K562 (cell line): Measurements from ENCODE around the gene CPED1. TPM values are rescaled to one million over a fixed set of nuclear protein-coding genes. Genes with fewer than 3 reads are reported as not detected.

Experiments
- ATAC-seq: fragments of 200-7000 bp; cut with Tn5 transposase; 3 replicates; pipeline ENCODE4 v1.9.1; 2020; ENCODE audit warnings: moderate library complexity
- BruUV-seq: library from RNA; stranded (reverse); fragments of 400-500 nt; replicated peaks from 2 replicates; lab custom pipeline; 2021; lab: Mats Ljungman, UMichigan
- CTCF ChIA-PET: fragments of 300-600 bp; formaldehyde crosslinking; extraction: SDS; loops from one replicate; lab custom pipeline; 2021; ENCODE audit warnings: low intra/inter-chr PET ratio; lab: Yijun Ruan, JAX
- POLR2A ChIA-PET: fragments of 300-600, 350-650 bp; sonication (Branson Sonifier 250); formaldehyde crosslinking; extraction: SDS; loops from one replicate; lab custom pipeline; 2021; ENCODE audit warnings: antibody characterized with exemption, inconsistent platforms; lab: Yijun Ruan, JAX
- DNase-seq, 4 experiments: peaks; one replicate each; pipeline versions ENCODE4 v3.0.0 to v3.0.0-alpha.2; 2011 to 2018; ENCODE audit warnings: low spot score in 3 of 4, mixed read lengths in 3 of 4; ENCODE audit errors: extremely low read depth in 1 of 4
- FAIRE-seq: peaks from 2 replicates; lab custom pipeline; 2011; peaks lifted over from hg19 to GRCh38; lab: Jason Lieb, UNC
- H2AFZ ChIP-seq: 2 replicates; pipeline ENCODE4 v1.6.0; 2011; ENCODE audit warnings: low read depth, low read length, control low read depth, inconsistent platforms
- H3K27ac ChIP-seq: fragments of 200-600 bp; 3 replicates; pipeline ENCODE4 v1.8.0; 2011; ENCODE audit warnings: low read depth, mild to moderate bottlenecking, control low read depth, inconsistent platforms, low read length, moderate library complexity, mixed read lengths; ENCODE audit errors: extremely low read depth
- H3K27me3 ChIP-seq, 2 experiments: fragments of 300-600 bp in 1 of 2; 2 replicates in 1 of 2; 3 replicates in 1 of 2; pipeline versions ENCODE4 v1.6.0 to v1.8.0; 2011; ENCODE audit warnings: inconsistent platforms in 2 of 2, low read length in 2 of 2, mild to moderate bottlenecking in 1 of 2, mixed read lengths in 1 of 2, moderate library complexity in 1 of 2; ENCODE audit not compliant: control insufficient read depth in 2 of 2, insufficient read depth in 2 of 2
- H3K36me3 ChIP-seq: fragments of 300-600 bp; 3 replicates; pipeline ENCODE4 v1.8.0; 2011; ENCODE audit warnings: mild to moderate bottlenecking, low read length, inconsistent platforms; ENCODE audit not compliant: control insufficient read depth, insufficient read depth
- H3K4me1 ChIP-seq, 2 experiments: fragments of 200-600 bp in 1 of 2; replicated peaks in 1 of 2; 2 replicates in 1 of 2; 3 replicates in 1 of 2; pipeline versions ENCODE4 v1.5.1 to v1.8.0; 2011; ENCODE audit warnings: inconsistent platforms in 2 of 2, low read length in 2 of 2, mild to moderate bottlenecking in 1 of 2, mixed read lengths in 1 of 2, moderate library complexity in 1 of 2; ENCODE audit not compliant: control insufficient read depth in 2 of 2, insufficient read depth in 2 of 2
- H3K4me2 ChIP-seq: 2 replicates; pipeline ENCODE4 v1.6.1; 2011; ENCODE audit warnings: low read length, control low read depth, inconsistent platforms, mixed read lengths; ENCODE audit not compliant: insufficient read depth
- H3K4me3 ChIP-seq: fragments of 200-600 bp; sonication (generic), shearing (Covaris generic); 2 replicates; pipeline ENCODE4 v1.5.1; 2016; ENCODE audit warnings: control low read depth, inconsistent platforms
- H3K79me2 ChIP-seq: fragments of 200-600 bp; 3 replicates; pipeline ENCODE4 v1.8.0; 2011; ENCODE audit warnings: low read length, inconsistent platforms; ENCODE audit not compliant: control insufficient read depth, insufficient read depth
- H3K9ac ChIP-seq, 2 experiments: 2 replicates each; pipeline versions ENCODE4 v1.6.0 to v1.6.1; 2011; ENCODE audit warnings: low read depth in 2 of 2, low read length in 2 of 2, control low read depth in 1 of 2, inconsistent platforms in 1 of 2, mild to moderate bottlenecking in 1 of 2, mixed read lengths in 1 of 2; ENCODE audit not compliant: insufficient read depth in 1 of 2
- H3K9me1 ChIP-seq: one replicate; pipeline ENCODE4 v1.6.0; 2011; ENCODE audit warnings: inconsistent platforms, mild to moderate bottlenecking, low read length, moderate library complexity; ENCODE audit not compliant: control insufficient read depth, insufficient read depth
- H3K9me3 ChIP-seq: replicated peaks from 2 replicates; pipeline ENCODE4 v1.5.1; 2011; ENCODE audit warnings: low read depth, low read length, inconsistent platforms; ENCODE audit not compliant: control insufficient read depth, insufficient read depth
- H4K20me1 ChIP-seq: replicated peaks from 2 replicates; pipeline ENCODE4 v1.6.1; 2011; ENCODE audit warnings: low read length, inconsistent platforms, mixed read lengths; ENCODE audit not compliant: control insufficient read depth, insufficient read depth
- CEBPB ChIP-seq: fragments of 450-650 bp; IDR thresholded peaks from 2 replicates; pipeline ENCODE4 v1.6.1; 2016; ENCODE audit warnings: missing genetic modification characterization, missing compliant biosample characterization
- CEBPG ChIP-seq, 3 experiments: fragments of 200-800 bp in 1 of 3; sonication (Bioruptor generic) in 1 of 3; sonication (generic) in 1 of 3; formaldehyde crosslinking in 1 of 3; IDR thresholded peaks in 2 of 3; conservative IDR thresholded peaks in 1 of 3; 2 replicates each; pipeline versions ENCODE4 v1.6.1 to v1.8.0; 2016 to 2022; ENCODE audit warnings: missing compliant biosample characterization in 2 of 3, missing genetic modification characterization in 2 of 3, mild to moderate bottlenecking in 1 of 3, missing genetic modification reagents in 1 of 3
- HEY1 ChIP-seq: fragments of 250-450 bp; sonication (Bioruptor Pico); IDR thresholded peaks from 2 replicates; pipeline ENCODE4 v1.5.0; 2020; ENCODE audit warnings: mild to moderate bottlenecking, moderate library complexity, borderline replicate concordance
- KAT8 ChIP-seq: fragments of 450-650 bp; IDR thresholded peaks from 2 replicates; pipeline ENCODE4 v1.6.1; 2016; ENCODE audit warnings: low read depth, mild to moderate bottlenecking
- MAFK ChIP-seq: IDR thresholded peaks from 2 replicates; pipeline ENCODE4 v1.6.1; 2011; ENCODE audit warnings: low read length, improper control_type of control experiment
- SAFB ChIP-seq: fragments of 200-400 bp; formaldehyde crosslinking; IDR thresholded peaks from 2 replicates; pipeline ENCODE4 v1.6.1; 2017; ENCODE audit warnings: low read depth, low read length, borderline replicate concordance
- WGBS: fragments of 100-300 bp; shearing (Covaris generic); methylation state at CpG from one replicate; pipeline ENCODE4 v1.1.6; 2016; ENCODE audit warnings: low coverage, mixed read lengths; ENCODE audit not compliant: insufficient coverage; ENCODE audit errors: missing lambda C conversion rate; 5-methylcytosine and 5-hydroxymethylcytosine counted together
- in situ Hi-C: fragments of 300-500 bp; cut with MboI; formaldehyde crosslinking; loops from 4 replicates; pipeline ENCODE4 v1.15.0; 2018; ENCODE audit warnings: inconsistent platforms, mixed read lengths
- intact Hi-C: fragments of 100-400 bp; cut with micrococcal nuclease; formaldehyde crosslinking; loops from 2 replicates; pipeline ENCODE4 v1.14.2; 2022
- polyA plus RNA-seq, 8 experiments: library from polyadenylated mRNA; depleted of rRNA in 4 of 8; stranded (reverse) in 5 of 8; unstranded in 3 of 8; fragments of >200 nt; fragmentation: Nextera tagmentation in 2 of 8; fragmentation: Illumina TruSeq in 1 of 8; extraction: Ambion mirVana in 2 of 8; extraction: Trizol in 1 of 8; gene quantifications; 2 replicates each; pipeline versions ENCODE4 v1.2.1 to v1.2.3, GENCODE V29; 2011 to 2014; ENCODE audit warnings: inconsistent platforms in 1 of 8, missing spikeins in 1 of 8
- total RNA-seq, 7 experiments: library from RNA; depleted of rRNA in 6 of 7; stranded (reverse); fragments of >200 nt in 6 of 7; fragmentation: Illumina TruSeq in 2 of 7; extraction: Trizol in 2 of 7; gene quantifications; 2 replicates each; pipeline versions ENCODE4 v1.2.1 to v1.2.3, GENCODE V29; 2011 to 2021; ENCODE audit warnings: low replicate concordance in 1 of 7
- TF ChIP-seq, protein P1 (sequence below): sonication (generic); formaldehyde crosslinking; IDR thresholded peaks from 2 replicates; pipeline ENCODE4 v1.5.0; 2020; ENCODE audit warnings: missing genetic modification reagents
- TF ChIP-seq, protein P2 (sequence below): IDR thresholded peaks from 2 replicates; pipeline ENCODE4 v1.6.1; 2011; ENCODE audit not compliant: insufficient read length; ENCODE audit errors: extremely low read depth

CPED1 gene
- total and polyA plus RNA-seq, 9 of the 15 experiments (the other 6 are each of a cell fraction or from before 2014, with no cell fraction given) = 195 to 393 (median 290) TPM

DNA sequence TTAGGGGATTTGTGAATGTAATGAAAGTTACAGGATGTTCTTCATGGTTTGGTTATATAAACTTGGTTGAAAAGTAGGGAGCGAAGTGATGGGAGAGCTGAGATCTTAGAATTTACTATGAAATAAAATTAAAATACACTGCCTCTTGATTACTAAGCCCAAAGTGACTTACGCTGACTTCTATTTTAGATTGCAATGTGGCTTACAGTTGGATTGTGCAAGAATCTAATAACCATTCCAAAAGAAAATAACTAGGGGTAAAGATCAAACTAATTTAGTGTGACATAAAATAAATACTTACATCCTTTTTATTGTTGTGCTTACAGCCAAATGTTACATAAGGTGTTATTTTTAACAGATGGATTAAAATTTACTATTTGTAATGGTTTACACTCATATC, 355.6 kb downstream of the CPED1 start:
- ATAC-seq = no peak
- no peak for FAIRE-seq
- WGBS = 86% methylated on average over 2 of the region's 2 CpGs
- no peaks in the 10 kb centered on the region for H3K79me2 ChIP-seq
- no peaks in the 10 kb centered on the region for H3K9me3 ChIP-seq
- POLR2A ChIA-PET = no interaction called here
- no peak overlapping the region for H3K4me2 ChIP-seq
- H3K27me3 ChIP-seq = no peaks in the 10 kb centered on the region
- CTCF ChIA-PET = no interaction called here
- TF ChIP-seq KAT8 = no peak
- no peak for TF ChIP-seq CEBPG (CRISPR knock-in tag; IDR thresholded peaks at IDR 0.05)
- peak in 1 of 2 experiments; percentile 65; a peak in 2 of 4 replicates for TF ChIP-seq CEBPG (tag; conservative IDR thresholded peaks at IDR 0.05 in 1 of 2, IDR thresholded peaks at IDR 0.05 in 1 of 2)
- no peak for TF ChIP-seq HEY1
- no peak for TF ChIP-seq MAFK
- TF ChIP-seq, protein P1, sequence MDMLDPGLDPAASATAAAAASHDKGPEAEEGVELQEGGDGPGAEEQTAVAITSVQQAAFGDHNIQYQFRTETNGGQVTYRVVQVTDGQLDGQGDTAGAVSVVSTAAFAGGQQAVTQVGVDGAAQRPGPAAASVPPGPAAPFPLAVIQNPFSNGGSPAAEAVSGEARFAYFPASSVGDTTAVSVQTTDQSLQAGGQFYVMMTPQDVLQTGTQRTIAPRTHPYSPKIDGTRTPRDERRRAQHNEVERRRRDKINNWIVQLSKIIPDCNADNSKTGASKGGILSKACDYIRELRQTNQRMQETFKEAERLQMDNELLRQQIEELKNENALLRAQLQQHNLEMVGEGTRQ (CRISPR knock-in tag) = no peak
- TF ChIP-seq, protein P2, sequence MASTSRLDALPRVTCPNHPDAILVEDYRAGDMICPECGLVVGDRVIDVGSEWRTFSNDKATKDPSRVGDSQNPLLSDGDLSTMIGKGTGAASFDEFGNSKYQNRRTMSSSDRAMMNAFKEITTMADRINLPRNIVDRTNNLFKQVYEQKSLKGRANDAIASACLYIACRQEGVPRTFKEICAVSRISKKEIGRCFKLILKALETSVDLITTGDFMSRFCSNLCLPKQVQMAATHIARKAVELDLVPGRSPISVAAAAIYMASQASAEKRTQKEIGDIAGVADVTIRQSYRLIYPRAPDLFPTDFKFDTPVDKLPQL = no peak
- TF ChIP-seq CEBPB (tag) = peak; percentile 55
- TF ChIP-seq SAFB = no peak
- H4K20me1 ChIP-seq = no peaks in the 10 kb centered on the region
- H3K36me3 ChIP-seq = peaks cover 4% of the 10 kb centered on the region; the same call in 1 of the 3 replicates
- no TSS peak for BruUV-seq
- no peak overlapping the region for H3K4me3 ChIP-seq
- no peak overlapping the region for H3K9ac ChIP-seq
- H3K4me1 ChIP-seq = no peaks in the 10 kb centered on the region
- in situ Hi-C loops = no loop called here
- H3K9me1 ChIP-seq = no peaks in the 10 kb centered on the region
- no peak overlapping the region for H3K27ac ChIP-seq
- DNase-seq = no peak
- H2AFZ ChIP-seq = no peak overlapping the region
- intact Hi-C loops = no loop called here
